Epithelial cell of proximal tubule (primary cell): ENCODE results near the gene GLYR1. TPM values are rescaled to one million over a fixed set of nuclear protein-coding genes. Genes with fewer than 3 reads are reported as not detected.

Experiments
- DNase-seq: peaks from one replicate; pipeline ENCODE4 v3.0.0-alpha.2; 2011; ENCODE audit warnings: low read depth
- H3K4me3 ChIP-seq: 2 replicates; pipeline ENCODE4 v1.5.1; 2011; ENCODE audit warnings: low read depth, mild to moderate bottlenecking, low read length
- CTCF ChIP-seq: conservative IDR thresholded peaks from 2 replicates; pipeline ENCODE4 v1.5.1; 2012; ENCODE audit warnings: low read depth, mild to moderate bottlenecking, low read length
- total RNA-seq: library from RNA; depleted of rRNA; stranded (reverse); fragments of >200 nt; gene quantifications from 2 replicates; pipeline ENCODE4 v1.2.3, GENCODE V29; 2015

The GLYR1 gene
- total RNA-seq, 1 donor from 2014 or later, result 33.1 TPM

DNA sequence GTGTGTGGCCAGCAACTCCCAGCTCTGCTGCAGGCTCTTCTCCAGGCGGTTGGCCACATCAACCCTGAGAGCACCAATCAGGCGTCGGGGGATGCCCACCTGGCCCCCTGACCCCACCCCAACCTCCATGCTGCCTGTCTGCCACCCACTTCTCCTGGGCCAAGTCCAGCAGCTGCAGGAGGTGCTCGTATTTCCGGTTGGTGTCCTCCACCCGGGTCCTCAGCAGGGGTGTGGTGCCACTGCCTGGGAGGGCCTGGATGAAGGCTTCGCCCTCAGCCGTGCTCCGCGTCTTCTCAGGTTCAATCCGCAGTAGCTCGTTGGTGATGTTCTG is 44.8 kb upstream of the GLYR1 start:
- no peak for DNase-seq
- no peak for TF ChIP-seq CTCF
- no peak overlapping the region for H3K4me3 ChIP-seq

DNA sequence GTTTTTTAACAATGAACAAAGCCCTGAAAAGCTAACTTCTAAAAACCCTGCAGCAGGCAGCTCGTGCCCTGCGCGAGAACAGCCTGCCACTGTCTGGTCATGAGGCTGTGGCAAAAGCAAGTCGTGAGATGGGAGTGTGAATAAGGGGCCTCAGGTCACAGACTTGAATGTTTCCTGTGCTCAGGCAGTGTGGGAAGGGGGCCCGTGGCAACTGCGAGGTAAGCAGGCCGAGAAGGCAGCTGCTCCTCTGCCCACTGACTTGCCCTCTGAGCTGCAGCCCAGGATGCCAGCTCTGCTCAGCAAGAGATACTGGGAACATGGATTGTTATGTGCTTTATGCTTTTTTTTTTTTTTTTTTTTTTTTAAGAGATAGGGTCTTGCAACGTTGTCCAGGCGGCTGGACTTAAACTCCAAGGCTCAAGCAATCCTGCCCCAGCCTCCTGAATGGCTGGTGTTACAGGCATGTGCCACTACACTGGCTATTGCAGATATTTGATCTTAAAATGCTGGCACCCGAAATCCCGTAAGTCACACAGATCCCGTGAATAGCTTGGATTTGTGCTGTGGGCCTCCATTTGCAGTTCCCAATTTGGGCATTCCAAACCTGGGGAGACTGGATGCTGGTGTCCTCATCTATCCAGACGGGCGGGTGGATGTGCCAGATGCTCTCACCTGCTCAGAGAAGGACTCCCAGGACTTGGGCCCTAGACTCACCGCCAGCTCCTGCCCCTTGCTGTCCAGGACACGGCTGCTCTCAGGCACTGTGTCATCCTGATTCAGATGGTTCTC is 44.2 kb upstream of the GLYR1 start:
- no peak for TF ChIP-seq CTCF
- no peak overlapping the region for H3K4me3 ChIP-seq
- no peak for DNase-seq

DNA sequence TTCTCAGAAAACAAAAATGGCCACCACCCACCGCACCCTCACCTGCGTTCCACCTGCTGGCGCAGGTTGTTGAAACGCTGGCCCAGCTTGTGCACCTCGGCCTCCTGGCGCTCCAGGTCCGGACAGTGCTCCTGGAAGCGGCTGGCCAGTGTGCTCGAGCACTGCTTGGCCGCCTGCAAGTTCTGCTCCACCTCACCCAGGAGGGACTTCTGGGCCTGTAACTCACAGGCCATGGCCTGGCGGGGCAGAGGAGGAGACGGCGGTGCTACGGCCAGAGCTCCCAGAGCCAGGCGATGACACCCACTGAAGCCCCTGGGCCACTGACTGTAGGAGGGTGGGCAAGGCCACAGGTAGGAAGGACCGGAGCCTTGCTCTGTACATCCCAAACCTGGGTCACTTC is 43.6 kb upstream of the GLYR1 start:
- no peak for TF ChIP-seq CTCF
- no peak overlapping the region for H3K4me3 ChIP-seq
- DNase-seq, result no peak

- no peak for DNase-seq
- no peak for TF ChIP-seq CTCF
- no peak overlapping the region for H3K4me3 ChIP-seq
These were observed 42.9 kb upstream of the GLYR1 start for GRCh38 chr16:4890026-4890425.

GRCh38 chr16:4888428-4889135 is 41.5 kb upstream of the GLYR1 start:
- H3K4me3 ChIP-seq, result no peak overlapping the region
- no peak for TF ChIP-seq CTCF
- DNase-seq, result no peak

- DNase-seq, result no peak
- H3K4me3 ChIP-seq, result no peak overlapping the region
- no peak for TF ChIP-seq CTCF
These were observed 39.1 kb upstream of the GLYR1 start for GRCh38 chr16:4886151-4886550.
